GM21717 (cell line): ENCODE results near the gene SLC26A2.
"Not testable (repeated sequence)": the region's sequence is repeated elsewhere in the genome, so short reads cannot be mapped to it uniquely, and the experiment has no call there.

ENCODE experiments used
- ATAC-seq: cut with Tn5 transposase; IDR thresholded peaks from one replicate; pipeline ENCODE4 v1.9.1; 2021; ENCODE audit warnings: mild to moderate bottlenecking, moderate library complexity; ENCODE audit not compliant: unreplicated experiment

The SLC26A2 gene

GRCh38 chr5:149936700-149937091 is 23.9 kb upstream of the SLC26A2 start:
- no peak for ATAC-seq

GRCh38 chr5:149937610-149938009 is 22.9 kb upstream of the SLC26A2 start:
- ATAC-seq: no peak

GRCh38 chr5:149938279-149938678 is 22.3 kb upstream of the SLC26A2 start:
- ATAC-seq: no peak

GRCh38 chr5:149938791-149939358 is 21.7 kb upstream of the SLC26A2 start:
- ATAC-seq: no peak

- no peak for ATAC-seq
These were observed 21.0 kb upstream of the SLC26A2 start for GRCh38 chr5:149939546-149939945.

GRCh38 chr5:149940077-149940574 is 20.4 kb upstream of the SLC26A2 start:
- ATAC-seq: peak; percentile 81

GRCh38 chr5:149940941-149941644 is 19.5 kb upstream of the SLC26A2 start:
- no peak for ATAC-seq

GRCh38 chr5:149941795-149942194 is 18.8 kb upstream of the SLC26A2 start:
- ATAC-seq: no peak

- no peak for ATAC-seq
These were observed 18.4 kb upstream of the SLC26A2 start for GRCh38 chr5:149942199-149942598.

GRCh38 chr5:149942741-149943169 is 17.8 kb upstream of the SLC26A2 start:
- ATAC-seq: not testable (repeated sequence)

GRCh38 chr5:149943177-149943949 is 17.2 kb upstream of the SLC26A2 start:
- not testable (repeated sequence) for ATAC-seq

GRCh38 chr5:149944666-149945065 is 15.9 kb upstream of the SLC26A2 start, which contains the start of gene PDE6A:
Gene PDE6A, minus strand, starts transcription at chr5:149944793. Its CDS starts 120 bp downstream, at chr5:149944673.
- no peak for ATAC-seq

GRCh38 chr5:149946118-149946517 is 14.4 kb upstream of the SLC26A2 start:
- ATAC-seq: no peak

- ATAC-seq: no peak
These were observed 11.6 kb upstream of the SLC26A2 start for GRCh38 chr5:149948993-149949392.

- no peak for ATAC-seq
These were observed 9.3 kb upstream of the SLC26A2 start for GRCh38 chr5:149951138-149951749.

- ATAC-seq: no peak
These were observed 7.0 kb upstream of the SLC26A2 start for GRCh38 chr5:149953436-149954121.

- no peak for ATAC-seq
These were observed 5.8 kb upstream of the SLC26A2 start for GRCh38 chr5:149954798-149955197.

GRCh38 chr5:149956685-149957084 is 3.9 kb upstream of the SLC26A2 start:
- no peak for ATAC-seq

GRCh38 chr5:149957855-149958254 is 2.7 kb upstream of the SLC26A2 start:
- no peak for ATAC-seq

GRCh38 chr5:149959406-149960236 is 937 bp upstream of the SLC26A2 start:
- no peak for ATAC-seq
